Measurements from ENCODE around the gene PLAC9. TPM values are rescaled to one million over a fixed set of nuclear protein-coding genes. Genes with fewer than 3 reads are reported as not detected.

PLAC9 gene
- total RNA-seq, 1 donor from 2014 or later = 125 TPM

GRCh38 chr10:80173466-80173865 lies 40.9 kb downstream of the PLAC9 start:
- Mint-ChIP-seq H3K36me3 (ENCODE audit: unreplicated experiment) (peaks cover under 1% of the 10 kb centered on the region), H3K27me3 (ENCODE audit: unreplicated experiment) (no peaks in the 10 kb centered on the region), H3K9me3 (ENCODE audit: unreplicated experiment) (no peaks in the 10 kb centered on the region), H3K4me1 (ENCODE audit: unreplicated experiment) (peaks cover 18% of the 10 kb centered on the region), H3K4me3 (ENCODE audit: unreplicated experiment) (no peak overlapping the region), H3K27ac (ENCODE audit: unreplicated experiment) (no peak overlapping the region)
- no peak for DNase-seq (ENCODE audit: extremely low spot score, unreplicated experiment)
- TF ChIP-seq CTCF (IDR thresholded peaks at IDR 0.05) = no peak

GRCh38 chr10:80174641-80175395 lies 42.3 kb downstream of the PLAC9 start:
- no peak overlapping the region for H3K4me3 Mint-ChIP-seq (ENCODE audit: unreplicated experiment)
- H3K36me3 Mint-ChIP-seq (ENCODE audit: unreplicated experiment) = no peaks in the 10 kb centered on the region
- TF ChIP-seq CTCF (IDR thresholded peaks at IDR 0.05) = no peak
- no peak for DNase-seq (ENCODE audit: extremely low spot score, unreplicated experiment)
- no peak overlapping the region for H3K27ac Mint-ChIP-seq (ENCODE audit: unreplicated experiment)
- peaks cover 25% of the 10 kb centered on the region for H3K4me1 Mint-ChIP-seq (ENCODE audit: unreplicated experiment)
- no peaks in the 10 kb centered on the region for H3K27me3 Mint-ChIP-seq (ENCODE audit: unreplicated experiment)
- H3K9me3 Mint-ChIP-seq (ENCODE audit: unreplicated experiment) = no peaks in the 10 kb centered on the region

- H3K4me3 Mint-ChIP-seq (ENCODE audit: unreplicated experiment) = no peak overlapping the region
- peaks cover 2% of the 10 kb centered on the region for H3K36me3 Mint-ChIP-seq (ENCODE audit: unreplicated experiment)
Measured at GRCh38 chr10:80176526-80176925, 44.0 kb downstream of the PLAC9 start.

GRCh38 chr10:80177781-80178636 lies 45.5 kb downstream of the PLAC9 start:
- Mint-ChIP-seq H3K27me3 (ENCODE audit: unreplicated experiment) (no peaks in the 10 kb centered on the region), H3K9me3 (ENCODE audit: unreplicated experiment) (no peaks in the 10 kb centered on the region), H3K4me1 (ENCODE audit: unreplicated experiment) (peaks cover 25% of the 10 kb centered on the region), H3K27ac (ENCODE audit: unreplicated experiment) (peak overlapping the region; percentile 55), H3K4me3 (ENCODE audit: unreplicated experiment) (no peak overlapping the region), H3K36me3 (ENCODE audit: unreplicated experiment) (peaks cover 2% of the 10 kb centered on the region)
- DNase-seq (ENCODE audit: extremely low spot score, unreplicated experiment) = no peak
- TF ChIP-seq CTCF (IDR thresholded peaks at IDR 0.05) = no peak

More at GRCh38 chr10:80176526-80176925, 44.0 kb downstream of the PLAC9 start:
- no peaks in the 10 kb centered on the region for H3K9me3 Mint-ChIP-seq (ENCODE audit: unreplicated experiment)
- H3K27ac Mint-ChIP-seq (ENCODE audit: unreplicated experiment) = no peak overlapping the region
- TF ChIP-seq CTCF (IDR thresholded peaks at IDR 0.05) = no peak
- H3K27me3 Mint-ChIP-seq (ENCODE audit: unreplicated experiment) = no peaks in the 10 kb centered on the region
- peaks cover 25% of the 10 kb centered on the region for H3K4me1 Mint-ChIP-seq (ENCODE audit: unreplicated experiment)
- DNase-seq (ENCODE audit: extremely low spot score, unreplicated experiment) = no peak

GRCh38 chr10:80182986-80183385 lies 50.5 kb downstream of the PLAC9 start:
- H3K27ac Mint-ChIP-seq (ENCODE audit: unreplicated experiment) = no peak overlapping the region
- H3K4me1 Mint-ChIP-seq (ENCODE audit: unreplicated experiment) = peaks cover 21% of the 10 kb centered on the region

More at GRCh38 chr10:80182986-80183385, 50.5 kb downstream of the PLAC9 start:
- Mint-ChIP-seq H3K27me3 (ENCODE audit: unreplicated experiment) (no peaks in the 10 kb centered on the region), H3K9me3 (ENCODE audit: unreplicated experiment) (no peaks in the 10 kb centered on the region), H3K4me3 (ENCODE audit: unreplicated experiment) (no peak overlapping the region), H3K36me3 (ENCODE audit: unreplicated experiment) (peaks cover 6% of the 10 kb centered on the region)
- TF ChIP-seq CTCF (IDR thresholded peaks at IDR 0.05) = no peak
- DNase-seq (ENCODE audit: extremely low spot score, unreplicated experiment) = no peak

Data from osteocyte (in vitro differentiated cells).